ENCODE results near the gene GRM1. TPM values are rescaled to one million over a fixed set of nuclear protein-coding genes. Genes with fewer than 3 reads are reported as not detected.

GRM1 gene
- total RNA-seq, 4 donors from 2014 or later = 0.10 TPM; not detected in 3

GRCh38 chr6:146191166-146191565, 162.3 kb downstream of the GRM1 start:
- DNase-seq (ENCODE audit: low spot score in 2 of 2) = no peak
- intact Hi-C loops (cut with DNase I; ENCODE audit: low total_unique reads) = no loop called here
- no peak overlapping the region for H3K4me3 ChIP-seq (ENCODE audit: low read depth, poor library complexity, severe bottlenecking)
- TF ChIP-seq CTCF (IDR thresholded peaks at IDR 0.05) (no peak), POLR2A (IDR thresholded peaks at IDR 0.05) (no peak)
- 78% methylated on average over 3 of the region's 3 CpGs for WGBS, 2 donors

- no peak for DNase-seq (ENCODE audit: low spot score in 2 of 2)
- WGBS, 2 donors = 67 to 74% methylated on average over 2 of the region's 2 CpGs
- TF ChIP-seq POLR2A (IDR thresholded peaks at IDR 0.05) (no peak), CTCF (IDR thresholded peaks at IDR 0.05) (no peak)
- intact Hi-C loops (cut with DNase I; ENCODE audit: low total_unique reads) = no loop called here
- no peak overlapping the region for H3K4me3 ChIP-seq (ENCODE audit: low read depth, poor library complexity, severe bottlenecking)
These were observed 162.8 kb downstream of the GRM1 start for GRCh38 chr6:146191612-146192011.

GRCh38 chr6:146194434-146194833, 165.6 kb downstream of the GRM1 start:
- TF ChIP-seq CTCF (IDR thresholded peaks at IDR 0.05) (no peak), POLR2A (IDR thresholded peaks at IDR 0.05) (no peak)
- 59 to 63% methylated on average over 4 of the region's 4 CpGs for WGBS, 2 donors
- H3K4me3 ChIP-seq (ENCODE audit: low read depth, poor library complexity, severe bottlenecking) = no peak overlapping the region
- DNase-seq (ENCODE audit: low spot score in 2 of 2) = no peak
- intact Hi-C loops (cut with DNase I; ENCODE audit: low total_unique reads) = no loop called here

- 42 to 60% methylated on average over 2 of the region's 2 CpGs for WGBS, 2 donors
- H3K4me3 ChIP-seq (ENCODE audit: low read depth, poor library complexity, severe bottlenecking) = no peak overlapping the region
- TF ChIP-seq CTCF (IDR thresholded peaks at IDR 0.05) (no peak), POLR2A (IDR thresholded peaks at IDR 0.05) (no peak)
- DNase-seq (ENCODE audit: low spot score in 2 of 2) = no peak
- intact Hi-C loops (cut with DNase I; ENCODE audit: low total_unique reads) = no loop called here
These were observed 171.3 kb downstream of the GRM1 start for GRCh38 chr6:146200176-146200575.

- no peak for DNase-seq (ENCODE audit: low spot score in 2 of 2)
- TF ChIP-seq CTCF (IDR thresholded peaks at IDR 0.05) (no peak), POLR2A (IDR thresholded peaks at IDR 0.05) (no peak)
- intact Hi-C loops (cut with DNase I; ENCODE audit: low total_unique reads) = no loop called here
- no peak overlapping the region for H3K4me3 ChIP-seq (ENCODE audit: low read depth, poor library complexity, severe bottlenecking)
- 86 to 87% methylated on average over 9 of the region's 9 CpGs for WGBS, 2 donors
These were observed 173.7 kb downstream of the GRM1 start for GRCh38 chr6:146202570-146202969.

- DNase-seq (ENCODE audit: low spot score in 2 of 2) = no peak
- TF ChIP-seq POLR2A (IDR thresholded peaks at IDR 0.05) = no peak
- no peak for TF ChIP-seq CTCF (IDR thresholded peaks at IDR 0.05)
- intact Hi-C loops (cut with DNase I; ENCODE audit: low total_unique reads) = no loop called here
- H3K4me3 ChIP-seq (ENCODE audit: low read depth, poor library complexity, severe bottlenecking) = no peak overlapping the region
- WGBS, 2 donors = 79 to 85% methylated on average over 3 of the region's 3 CpGs
These were observed 181.1 kb downstream of the GRM1 start for GRCh38 chr6:146209942-146210341.

Data from lower leg skin (tissue), 4 donors.